HG03025 (cell line): ENCODE measurements around the gene SLC39A9.

Source experiments
- ATAC-seq: cut with Tn5 transposase; IDR thresholded peaks from one replicate; pipeline ENCODE4 v1.9.1; 2021; ENCODE audit warnings: mild to moderate bottlenecking, moderate library complexity; ENCODE audit not compliant: unreplicated experiment, low FRiP score

The SLC39A9 gene, protein sequence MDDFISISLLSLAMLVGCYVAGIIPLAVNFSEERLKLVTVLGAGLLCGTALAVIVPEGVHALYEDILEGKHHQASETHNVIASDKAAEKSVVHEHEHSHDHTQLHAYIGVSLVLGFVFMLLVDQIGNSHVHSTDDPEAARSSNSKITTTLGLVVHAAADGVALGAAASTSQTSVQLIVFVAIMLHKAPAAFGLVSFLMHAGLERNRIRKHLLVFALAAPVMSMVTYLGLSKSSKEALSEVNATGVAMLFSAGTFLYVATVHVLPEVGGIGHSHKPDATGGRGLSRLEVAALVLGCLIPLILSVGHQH

GRCh38 chr14:69398053-69398817, at the start of gene SLC39A9, which contains the start of gene ERH:
SLC39A9 (plus strand) TSS chr14:69398692; CDS start chr14:69399370, 678 bp downstream.
ERH (minus strand) TSS chr14:69398299; CDS start chr14:69398233, 66 bp downstream.
- peak; percentile 79 for ATAC-seq

DNA sequence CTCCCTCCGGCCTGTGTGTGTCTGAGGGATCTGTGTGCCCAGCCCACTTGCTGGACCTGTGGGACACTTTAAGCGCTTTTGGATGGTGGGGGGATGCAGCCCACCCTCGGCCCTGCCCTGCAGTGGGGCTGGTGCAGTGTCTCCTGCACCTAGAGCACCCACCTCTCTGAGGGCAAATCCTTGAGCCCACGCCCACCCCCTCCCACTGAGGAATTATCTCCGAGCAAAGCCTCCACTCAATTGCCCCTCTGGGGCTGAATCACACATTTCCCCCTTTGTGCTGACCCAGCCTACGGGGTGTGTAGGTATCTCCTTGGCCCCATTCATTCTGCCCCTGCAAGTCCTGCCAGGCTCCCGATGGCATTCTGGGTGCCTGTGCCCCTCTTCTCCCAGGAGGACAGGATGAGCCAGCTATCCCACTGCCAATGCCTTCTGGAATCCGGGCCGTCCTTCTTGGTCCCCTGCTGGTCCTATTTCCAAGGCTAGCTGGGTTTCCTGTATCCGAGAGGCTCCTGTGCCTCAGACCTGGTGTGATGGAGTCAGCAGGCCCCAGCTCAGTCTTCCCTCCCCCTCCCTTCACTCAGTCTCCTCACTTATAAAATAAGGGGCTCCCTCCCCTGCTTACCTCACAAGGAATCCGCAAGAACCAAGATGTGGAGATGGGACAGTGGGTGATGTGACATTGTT, 49.3 kb upstream of the SLC39A9 start:
- no peak for ATAC-seq

GRCh38 chr14:69350892-69351291, 47.6 kb upstream of the SLC39A9 start:
- no peak for ATAC-seq

GRCh38 chr14:69351385-69351784, 47.1 kb upstream of the SLC39A9 start:
- ATAC-seq: no peak

GRCh38 chr14:69351911-69352310, 46.6 kb upstream of the SLC39A9 start:
- no peak for ATAC-seq

DNA sequence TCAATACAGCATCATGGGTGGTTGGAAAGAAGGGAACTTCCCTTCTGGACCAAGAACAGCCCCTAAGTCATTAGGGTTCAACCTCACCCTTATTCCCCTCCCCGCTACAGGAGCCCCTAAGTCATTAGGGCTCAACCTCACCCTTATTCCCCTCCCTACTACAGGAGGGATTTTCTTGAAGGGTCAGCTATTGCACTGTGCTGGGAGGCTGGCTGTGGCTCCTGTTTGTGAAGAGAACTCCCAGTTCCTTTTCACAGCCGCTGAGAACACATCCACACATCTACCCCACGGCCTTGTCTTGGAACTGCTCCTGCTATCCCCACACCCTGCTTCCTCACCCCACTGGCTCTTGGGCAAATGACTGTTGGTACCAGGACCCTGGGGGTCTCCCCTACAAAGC, 45.3 kb upstream of the SLC39A9 start:
- no peak for ATAC-seq

- ATAC-seq: peak; percentile 94
These were observed 43.9 kb upstream of the SLC39A9 start for GRCh38 chr14:69354383-69355153.

GRCh38 chr14:69355154-69355597, 43.3 kb upstream of the SLC39A9 start:
- no peak for ATAC-seq

- ATAC-seq: no peak
These were observed 42.7 kb upstream of the SLC39A9 start for GRCh38 chr14:69355607-69356281.

DNA sequence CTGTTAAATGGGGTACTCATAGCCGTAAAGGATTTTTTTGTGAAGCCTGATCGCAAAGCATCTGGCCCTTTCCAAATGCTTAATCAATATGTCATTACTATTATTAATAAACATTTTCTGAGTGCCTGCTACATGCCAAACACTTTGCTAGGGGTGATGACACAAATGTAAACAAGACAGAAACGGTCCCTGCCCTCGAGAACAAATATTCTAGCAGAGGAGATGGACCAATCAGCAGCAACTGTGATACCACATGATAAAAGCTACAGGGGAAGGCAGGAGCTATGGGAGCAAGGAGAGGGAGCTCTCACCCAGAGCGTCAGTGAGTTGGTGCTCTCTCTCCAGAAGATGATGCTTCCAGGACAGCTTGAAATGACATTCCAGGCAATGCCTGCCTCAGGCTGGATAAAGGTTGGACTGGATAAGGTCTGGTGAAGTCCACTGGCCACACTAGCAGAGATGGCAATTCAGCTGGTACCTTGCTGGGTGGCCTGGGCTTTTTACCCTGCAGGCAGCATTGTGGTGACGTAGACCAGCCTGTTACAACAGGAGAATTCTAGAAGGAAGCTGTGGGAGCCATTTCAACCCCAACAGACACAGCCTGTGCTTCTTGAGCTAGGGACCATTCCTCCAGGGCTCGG, 41.5 kb upstream of the SLC39A9 start:
- no peak for ATAC-seq

DNA sequence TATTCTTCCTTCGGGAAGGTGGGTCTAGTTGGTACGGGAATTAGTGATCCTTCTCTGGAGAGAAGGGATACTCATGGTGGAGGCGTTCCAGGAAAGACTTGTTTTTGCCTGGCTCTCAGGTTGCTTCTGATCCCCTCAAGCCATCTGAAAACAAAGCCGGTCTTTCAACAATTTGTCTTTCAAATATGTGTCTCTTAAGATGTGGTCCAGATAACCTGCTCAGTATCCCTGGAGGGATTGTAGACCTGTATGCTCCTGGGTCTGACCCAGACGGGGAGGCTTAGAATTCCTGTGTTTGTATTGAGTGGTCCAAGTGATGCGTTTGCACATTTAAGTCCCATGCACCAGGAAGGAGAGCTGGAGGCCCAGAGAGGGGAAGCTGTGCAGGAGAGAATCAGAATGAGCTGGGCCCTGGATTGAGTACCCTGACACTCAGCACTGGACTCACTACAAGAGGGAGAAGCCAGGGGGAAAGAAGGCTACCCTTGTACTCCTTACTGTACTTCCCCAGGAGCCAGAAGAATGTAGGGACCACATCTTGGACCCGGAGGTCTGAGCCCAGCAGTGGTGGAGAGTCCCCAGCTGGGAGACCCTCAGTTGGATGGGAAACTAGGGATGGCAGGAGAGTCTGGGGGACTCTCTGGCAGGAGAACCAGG, 40.8 kb upstream of the SLC39A9 start:
- no peak for ATAC-seq

DNA sequence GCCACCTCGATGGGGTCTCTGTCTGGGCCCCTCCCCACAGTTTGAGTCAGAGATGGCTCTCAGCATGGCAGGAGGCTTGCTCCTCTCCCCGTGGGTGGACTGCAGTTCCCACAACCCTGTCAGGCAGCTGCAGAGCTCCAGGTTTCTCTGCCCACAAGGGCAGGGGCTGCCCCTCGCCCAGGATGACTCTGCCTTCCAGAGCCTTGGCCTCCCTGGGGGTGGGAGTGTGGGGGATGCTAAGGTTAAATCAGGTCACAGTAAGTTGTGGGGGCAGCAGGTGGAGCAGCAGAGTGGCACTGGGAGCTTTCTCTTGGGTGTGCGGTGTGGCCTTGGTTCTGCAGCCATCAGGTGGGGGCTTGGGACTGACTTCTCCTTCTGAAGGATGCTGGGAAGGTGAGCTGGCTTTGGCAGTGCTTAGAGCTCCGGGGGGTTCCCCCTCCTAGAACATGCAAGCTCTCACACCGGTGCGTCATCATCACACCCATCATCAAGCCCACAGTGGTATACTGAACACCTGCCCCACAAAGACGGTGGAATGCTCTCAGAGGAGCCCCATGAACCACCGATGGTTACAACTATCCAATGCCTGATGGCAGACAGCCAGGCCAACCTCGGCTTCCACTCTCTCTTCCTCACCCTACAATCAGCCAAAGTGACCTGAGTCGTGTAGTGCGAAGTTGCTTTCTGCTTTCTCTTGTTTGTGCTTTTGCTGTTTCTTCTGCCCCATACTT, 40.1 kb upstream of the SLC39A9 start:
- ATAC-seq: no peak

DNA sequence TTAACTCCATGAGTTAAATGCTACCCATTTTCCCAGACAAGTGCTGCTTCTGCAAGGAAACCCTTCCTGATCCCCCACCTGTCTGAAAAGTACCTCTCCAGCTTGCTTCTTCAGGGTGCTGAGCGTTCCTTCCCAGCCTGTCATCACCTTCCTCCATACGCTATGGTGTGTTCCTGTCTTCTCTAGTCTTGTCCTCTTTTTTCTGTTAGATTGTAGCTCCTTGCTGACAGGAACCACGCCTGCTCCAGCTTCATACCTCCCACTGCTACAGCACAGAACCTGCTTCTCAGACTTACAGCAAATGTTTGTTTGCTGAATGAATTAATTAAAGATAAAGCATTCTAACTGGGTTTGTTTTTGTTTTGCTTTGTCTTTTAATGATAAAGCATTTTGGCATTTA, 39.5 kb upstream of the SLC39A9 start:
- no peak for ATAC-seq

DNA sequence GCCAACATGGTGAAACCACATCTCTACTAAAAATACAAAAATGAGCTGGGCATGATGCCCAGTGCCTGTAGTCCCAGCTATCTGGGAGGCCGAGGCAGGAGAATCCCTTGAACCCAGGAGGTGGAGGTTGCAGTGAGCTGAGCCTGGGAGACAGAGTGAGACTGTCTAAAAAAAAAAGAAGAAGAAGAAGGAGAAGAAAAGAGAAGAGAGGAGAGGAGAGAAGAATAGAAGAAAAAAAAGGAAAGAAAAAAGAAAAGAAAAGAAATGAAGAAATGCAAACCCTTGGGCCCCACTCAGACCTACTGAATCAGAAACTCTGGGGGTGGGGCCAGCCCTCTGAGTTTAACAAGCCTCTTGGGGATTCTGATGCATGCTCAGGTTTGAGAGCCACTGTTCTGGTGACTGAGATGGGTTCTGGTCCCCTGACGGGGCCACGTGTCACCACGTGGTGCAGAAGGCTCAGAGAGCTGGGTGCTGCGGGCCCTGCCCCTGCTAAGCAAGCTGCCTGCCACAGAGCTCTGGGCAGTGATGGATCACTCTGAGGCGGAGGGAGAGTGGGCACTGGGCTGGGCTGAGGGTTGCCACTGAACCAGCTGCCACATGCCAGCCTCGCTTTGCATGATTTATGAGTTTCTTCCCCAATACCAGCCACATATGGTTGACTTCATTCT, 37.9 kb upstream of the SLC39A9 start:
- no peak for ATAC-seq

GRCh38 chr14:69363055-69363454, 35.4 kb upstream of the SLC39A9 start:
- ATAC-seq: no peak

DNA sequence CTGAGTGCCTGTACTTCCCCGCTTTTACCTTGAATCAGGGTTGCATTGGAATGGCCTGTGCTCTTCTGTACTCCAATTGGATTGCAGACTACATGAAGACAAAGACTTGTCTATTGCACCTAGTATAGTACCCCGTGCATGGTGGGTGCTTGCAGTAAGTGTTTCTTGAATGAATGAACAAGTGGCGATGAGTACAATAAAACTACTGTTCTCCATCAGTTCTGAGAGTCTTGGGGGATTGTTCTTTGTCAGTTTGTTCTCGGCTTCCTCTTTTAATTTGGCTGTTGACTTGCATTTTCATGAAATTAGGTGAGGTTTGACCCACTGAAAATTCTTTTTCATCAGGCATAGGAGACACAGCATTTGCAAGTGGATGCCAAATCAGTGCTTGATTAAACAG, 34.5 kb upstream of the SLC39A9 start:
- ATAC-seq: no peak

DNA sequence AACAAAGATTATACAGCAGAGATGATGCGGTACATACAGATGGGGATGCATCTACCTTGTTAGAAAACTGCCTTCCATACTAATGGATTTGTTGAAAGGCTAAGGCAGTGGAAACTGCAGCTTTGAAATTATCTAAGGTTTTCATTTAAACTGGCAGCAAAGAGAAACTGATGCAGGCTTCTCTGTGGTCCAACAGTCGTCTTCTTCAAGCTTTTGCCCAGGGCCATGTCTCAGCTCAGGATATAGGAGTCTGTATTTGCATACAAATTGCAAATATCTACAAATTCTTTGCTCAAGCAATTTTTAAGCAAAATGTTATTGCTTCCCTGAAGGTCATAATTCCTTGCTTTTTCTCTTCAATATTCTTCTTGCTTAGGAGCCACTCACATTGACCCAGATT, 34.1 kb upstream of the SLC39A9 start:
- ATAC-seq: no peak

DNA sequence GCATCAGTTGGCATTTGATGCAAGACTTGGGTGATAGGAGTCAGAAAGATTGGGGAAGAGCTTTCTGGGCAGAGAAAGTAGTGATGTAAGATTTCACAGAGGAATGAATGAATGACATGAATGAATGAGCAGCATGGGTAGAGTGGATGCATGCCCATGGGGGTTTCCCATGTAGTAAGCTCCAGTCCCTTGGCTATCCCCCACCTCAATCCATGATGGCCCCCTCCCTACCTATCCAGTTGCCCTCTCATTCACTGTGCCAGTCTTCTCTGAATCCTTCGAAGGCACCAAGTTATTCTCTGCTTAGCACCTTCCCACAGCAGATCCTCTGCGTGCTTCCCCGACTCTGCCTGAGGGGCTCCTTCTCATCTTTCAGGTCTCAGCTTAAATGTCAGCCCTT, 32.4 kb upstream of the SLC39A9 start:
- ATAC-seq: no peak
